IMR-90 (cell line): ENCODE results near the gene ATP6V0A4. TPM values are rescaled to one million over a fixed set of nuclear protein-coding genes. Genes with fewer than 3 reads are reported as not detected.
"Not testable (repeated sequence)": the region's sequence is repeated elsewhere in the genome, so short reads cannot be mapped to it uniquely, and the experiment has no call there.

Experiments used
- ATAC-seq: fragments of 200-7000 bp; cut with Tn5 transposase; 2 replicates; pipeline ENCODE4 v1.9.1; 2020; ENCODE audit warnings: low read depth, mild to moderate bottlenecking, moderate library complexity
- BruUV-seq: library from RNA; stranded (reverse); fragments of 400-500 nt; replicated peaks from 2 replicates; lab custom pipeline; 2021; lab: Mats Ljungman, UMichigan
- CTCF ChIA-PET: fragments of 300-600 bp; formaldehyde crosslinking; extraction: SDS; loops from one replicate; lab custom pipeline; 2021; ENCODE audit warnings: antibody characterized with exemption; lab: Yijun Ruan, JAX
- POLR2A ChIA-PET: fragments of 300-600 bp; sonication (Branson Sonifier 250); formaldehyde crosslinking; loops from one replicate; lab custom pipeline; 2022; ENCODE audit warnings: antibody characterized with exemption; ENCODE audit not compliant: unreplicated experiment; lab: Charles Lee
- DNase-seq: peaks from one replicate; pipeline ENCODE4 v3.0.0; 2013
- H2AFZ ChIP-seq: replicated peaks from 2 replicates; pipeline ENCODE3; 2013; ENCODE audit warnings: low read length, mild to moderate bottlenecking; ENCODE audit not compliant: poor library complexity
- H2AK5ac ChIP-seq: 2 replicates; pipeline ENCODE4 v1.6.1; 2013; ENCODE audit warnings: low read depth, low read length, inconsistent platforms
- H2AK9ac ChIP-seq: replicated peaks from 2 replicates; pipeline ENCODE3; 2013; ENCODE audit warnings: mild to moderate bottlenecking, low read depth, low read length, moderate library complexity; ENCODE audit not compliant: poor library complexity
- H2BK120ac ChIP-seq: 2 replicates; pipeline ENCODE4 v1.6.1; 2013; ENCODE audit warnings: low read depth, low read length, inconsistent platforms
- H2BK15ac ChIP-seq: 3 replicates; pipeline ENCODE4 v1.6.1; 2013; ENCODE audit warnings: low read depth, low read length, inconsistent platforms
- H2BK20ac ChIP-seq: 2 replicates; pipeline ENCODE4 v1.6.1; 2013; ENCODE audit warnings: low read depth, mild to moderate bottlenecking, inconsistent platforms, low read length, moderate library complexity
- H2BK5ac ChIP-seq: 2 replicates; pipeline ENCODE4 v1.6.1; 2013; ENCODE audit warnings: mild to moderate bottlenecking, low read depth, low read length, inconsistent platforms; ENCODE audit not compliant: poor library complexity, severe bottlenecking
- H3K14ac ChIP-seq: replicated peaks from 2 replicates; pipeline ENCODE4 v1.6.1; 2013; ENCODE audit warnings: low read depth, low read length, inconsistent platforms
- H3K18ac ChIP-seq: 2 replicates; pipeline ENCODE4 v1.6.1; 2013; ENCODE audit warnings: low read depth, low read length, control low read depth
- H3K23ac ChIP-seq: 2 replicates; pipeline ENCODE4 v1.6.1; 2013; ENCODE audit warnings: low read depth, low read length, inconsistent platforms
- H3K27ac ChIP-seq: 2 replicates; pipeline ENCODE4 v1.5.1; 2013; ENCODE audit warnings: mild to moderate bottlenecking, control low read depth, low read length; ENCODE audit not compliant: insufficient read depth
- H3K27me3 ChIP-seq: 2 replicates; pipeline ENCODE4 v1.6.1; 2013; ENCODE audit warnings: low read length; ENCODE audit not compliant: control insufficient read depth, insufficient read depth
- H3K36me3 ChIP-seq: 2 replicates; pipeline ENCODE4 v1.6.1; 2013; ENCODE audit warnings: low read length, mixed read lengths; ENCODE audit not compliant: control insufficient read depth, insufficient read depth
- H3K4ac ChIP-seq: 2 replicates; pipeline ENCODE4 v1.6.1; 2013; ENCODE audit warnings: low read depth, low read length, inconsistent platforms
- H3K4me1 ChIP-seq: 2 replicates; pipeline ENCODE4 v1.6.1; 2013; ENCODE audit warnings: low read length, mixed read lengths; ENCODE audit not compliant: control insufficient read depth, insufficient read depth
- H3K4me2 ChIP-seq: 2 replicates; pipeline ENCODE4 v1.6.1; 2013; ENCODE audit warnings: low read depth, mild to moderate bottlenecking, control low read depth, low read length, moderate library complexity
- H3K4me3 ChIP-seq: 2 replicates; pipeline ENCODE4 v1.5.1; 2013; ENCODE audit warnings: low read depth, mild to moderate bottlenecking, control low read depth, low read length, moderate library complexity; ENCODE audit not compliant: insufficient read depth
- H3K56ac ChIP-seq: 2 replicates; pipeline ENCODE4 v1.6.1; 2013; ENCODE audit warnings: low read length, inconsistent platforms; ENCODE audit not compliant: insufficient read depth; ENCODE audit errors: extremely low read depth
- H3K79me1 ChIP-seq, 2 experiments: 2 replicates each; pipeline ENCODE4 v1.6.1; 2013; ENCODE audit warnings: low read length in 2 of 2, inconsistent platforms in 1 of 2, low read depth in 1 of 2
- H3K9ac ChIP-seq: 2 replicates; pipeline ENCODE4 v1.6.1; 2013; ENCODE audit warnings: low read depth, low read length, control low read depth
- H3K9me1 ChIP-seq: 2 replicates; pipeline ENCODE4 v1.6.1; 2013; ENCODE audit warnings: low read length, inconsistent platforms; ENCODE audit not compliant: insufficient read depth
- H3K9me3 ChIP-seq: 2 replicates; pipeline ENCODE4 v1.6.1; 2013; ENCODE audit warnings: low read length; ENCODE audit not compliant: control insufficient read depth, insufficient read depth
- H4K20me1 ChIP-seq: 2 replicates; pipeline ENCODE4 v1.6.1; 2013; ENCODE audit warnings: low read length, inconsistent platforms; ENCODE audit not compliant: insufficient read depth
- H4K5ac ChIP-seq: 2 replicates; pipeline ENCODE4 v1.6.1; 2013; ENCODE audit warnings: mild to moderate bottlenecking, low read depth, low read length, control low read depth
- H4K8ac ChIP-seq, 2 experiments: 2 replicates each; pipeline ENCODE4 v1.6.1; 2013; ENCODE audit warnings: low read depth in 2 of 2, low read length in 2 of 2, control low read depth in 1 of 2, inconsistent platforms in 1 of 2
- H4K91ac ChIP-seq: 2 replicates; pipeline ENCODE4 v1.6.1; 2013; ENCODE audit warnings: low read depth, low read length, inconsistent platforms; ENCODE audit not compliant: insufficient read depth
- WGBS, 2 experiments: methylation state at CpG; one replicate each; pipeline versions ENCODE4 v1.1.5 to v1.1.7; 2013; ENCODE audit warnings: missing lambda C conversion rate in 2 of 2; ENCODE audit not compliant: insufficient read length in 1 of 2; ENCODE audit errors: extremely low coverage in 2 of 2; 5-methylcytosine and 5-hydroxymethylcytosine counted together
- dilution Hi-C: fragments of 300-500 bp; cut with HindIII; formaldehyde crosslinking; loops from one replicate; pipeline ENCODE4 v1.14.3; 2018; ENCODE audit warnings: low sequenced_read_pairs; ENCODE audit not compliant: unreplicated experiment
- in situ Hi-C: fragments of 300-500 bp; cut with MboI; formaldehyde crosslinking; loops from 3 replicates; pipeline ENCODE4 v1.14.3; 2019; ENCODE audit warnings: low sequenced_read_pairs, inconsistent platforms, mixed read lengths
- intact Hi-C: fragments of 100-400 bp; cut with micrococcal nuclease; formaldehyde crosslinking; loops from 2 replicates; pipeline ENCODE4 v1.10.0; 2022
- polyA plus RNA-seq, 3 experiments: library from polyadenylated mRNA; depleted of rRNA; stranded (reverse); fragments of >200 nt; gene quantifications; 2 replicates each; pipeline ENCODE4 v1.2.3, GENCODE V29; 2012; ENCODE audit warnings: low replicate concordance in 1 of 3
- total RNA-seq: library from RNA; depleted of rRNA; stranded (reverse); fragments of >200 nt; gene quantifications from 2 replicates; pipeline ENCODE4 v1.2.3, GENCODE V29; 2012

ATP6V0A4 gene
- total and polyA plus RNA-seq, 2 of the 4 experiments (the other 2 are of a cell fraction) = 0.05 to 0.18 TPM

- H2AFZ ChIP-seq, ATAC-seq, H4K5ac ChIP-seq, H3K79me1 ChIP-seq, H2AK5ac ChIP-seq, CTCF ChIA-PET, H2BK120ac ChIP-seq, H2AK9ac ChIP-seq, H2BK5ac ChIP-seq, H3K4me3 ChIP-seq, BruUV-seq, DNase-seq, H3K18ac ChIP-seq, H3K27ac ChIP-seq, H3K4me1 ChIP-seq, H3K4me2 ChIP-seq, dilution Hi-C loops, H2BK15ac ChIP-seq, H4K20me1 ChIP-seq, H3K9me3 ChIP-seq, H2BK20ac ChIP-seq, H3K36me3 ChIP-seq, H3K9ac ChIP-seq, H3K27me3 ChIP-seq, H3K14ac ChIP-seq, H3K9me1 ChIP-seq, H3K4ac ChIP-seq, H3K56ac ChIP-seq, H4K91ac ChIP-seq, H4K8ac ChIP-seq, intact Hi-C loops, POLR2A ChIA-PET, H3K23ac ChIP-seq: not testable (repeated sequence)
- WGBS, 2 experiments = no CpG with 5 or more reads among the region's 5 CpGs
- in situ Hi-C loops = loop anchor here (10.0 to 25.0 kb wide), 3 partner anchors 707 to 1119 kb away; no protein-coding TSS in a partner anchor
Measured at GRCh38 chr7:138731733-138732132, 66.3 kb downstream of the ATP6V0A4 start.
